RWPE2 (cell line): ENCODE data around the gene PUM2.

Experiments used
- ATAC-seq: fragments of 200-7000 bp; cut with Tn5 transposase; 3 replicates; pipeline ENCODE4 v1.9.1; 2021; ENCODE audit warnings: low read depth
- DNase-seq: peaks from one replicate; pipeline ENCODE4 v3.0.0-alpha.2; 2020; ENCODE audit warnings: low spot score
- H3K27ac ChIP-seq: fragments of 450-650 bp; 2 replicates; pipeline ENCODE4 v1.5.1; 2017; ENCODE audit warnings: mild to moderate bottlenecking; ENCODE audit not compliant: poor library complexity, severe bottlenecking
- H3K27me3 ChIP-seq: fragments of 250-450 bp; sonication (Bioruptor Pico); 2 replicates; pipeline ENCODE4 v1.5.1; 2021; ENCODE audit warnings: mild to moderate bottlenecking, moderate library complexity; ENCODE audit not compliant: insufficient read depth, poor library complexity, severe bottlenecking
- H3K36me3 ChIP-seq: fragments of 250-450 bp; sonication (Bioruptor Pico); 2 replicates; pipeline ENCODE4 v1.5.1; 2020; ENCODE audit warnings: low read depth, mild to moderate bottlenecking, moderate library complexity
- H3K4me1 ChIP-seq: fragments of 250-450 bp; sonication (Bioruptor Pico); 2 replicates; pipeline ENCODE4 v1.5.1; 2021; ENCODE audit warnings: mild to moderate bottlenecking, moderate library complexity; ENCODE audit not compliant: insufficient read depth, poor library complexity, severe bottlenecking
- H3K4me3 ChIP-seq: fragments of 250-450 bp; sonication (Bioruptor Pico); 2 replicates; pipeline ENCODE4 v1.5.1; 2021; ENCODE audit warnings: mild to moderate bottlenecking, moderate library complexity; ENCODE audit not compliant: severe bottlenecking
- H3K9me3 ChIP-seq: fragments of 250-450 bp; sonication (Bioruptor Pico); 2 replicates; pipeline ENCODE4 v1.5.1; 2021; ENCODE audit warnings: mild to moderate bottlenecking, moderate library complexity; ENCODE audit not compliant: severe bottlenecking
- CTCF ChIP-seq: fragments of 450-650 bp; IDR thresholded peaks from one replicate; pipeline ENCODE4 v1.5.1; 2017; ENCODE audit warnings: mild to moderate bottlenecking, moderate library complexity; ENCODE audit not compliant: poor library complexity, severe bottlenecking

Gene PUM2

GRCh38 chr2:20213651-20214565, 136.7 kb downstream of the PUM2 start:
- peaks cover 75% of the 10 kb centered on the region for H3K36me3 ChIP-seq
- TF ChIP-seq CTCF: no peak
- peak overlapping the region; percentile 97 for H3K27ac ChIP-seq
- H3K4me3 ChIP-seq: no peak overlapping the region
- DNase-seq (no peak), ATAC-seq (no peak)
- no peaks in the 10 kb centered on the region for H3K9me3 ChIP-seq
- peaks cover 97% of the 10 kb centered on the region for H3K4me1 ChIP-seq
- H3K27me3 ChIP-seq: no peaks in the 10 kb centered on the region

GRCh38 chr2:20212871-20213503, 137.7 kb downstream of the PUM2 start:
- no peak for TF ChIP-seq CTCF
- H3K4me3 ChIP-seq: no peak overlapping the region
- H3K27ac ChIP-seq: peak overlapping the region; percentile 97
- H3K4me1 ChIP-seq: peaks cover 98% of the 10 kb centered on the region
- peak; percentile 57 for ATAC-seq
- H3K9me3 ChIP-seq: no peaks in the 10 kb centered on the region
- peaks cover 78% of the 10 kb centered on the region for H3K36me3 ChIP-seq
- DNase-seq: peak; percentile 97
- no peaks in the 10 kb centered on the region for H3K27me3 ChIP-seq

- no peak overlapping the region for H3K4me3 ChIP-seq
- peak; percentile 76 for ATAC-seq
These were observed 138.2 kb downstream of the PUM2 start for GRCh38 chr2:20212459-20212870.

GRCh38 chr2:20211860-20212458, 138.7 kb downstream of the PUM2 start:
- no peak for TF ChIP-seq CTCF
- Histone ChIP-seq H3K4me1 (peaks cover 99% of the 10 kb centered on the region), H3K27ac (peak overlapping the region; percentile 97), H3K9me3 (no peaks in the 10 kb centered on the region), H3K4me3 (no peak overlapping the region), H3K27me3 (no peaks in the 10 kb centered on the region), H3K36me3 (peaks cover 80% of the 10 kb centered on the region)
- no peak for DNase-seq
- ATAC-seq: no peak; the same call in 1 of the 3 replicates

More at GRCh38 chr2:20212459-20212870, 138.2 kb downstream of the PUM2 start:
- Histone ChIP-seq H3K4me1 (peaks cover 99% of the 10 kb centered on the region), H3K36me3 (peaks cover 80% of the 10 kb centered on the region), H3K27ac (peak overlapping the region; percentile 97), H3K9me3 (no peaks in the 10 kb centered on the region), H3K27me3 (no peaks in the 10 kb centered on the region)
- peak; percentile 96 for DNase-seq
- TF ChIP-seq CTCF: no peak
